IMR-90 (cell line): ENCODE measurements around the gene DRC7. TPM values are rescaled to one million over a fixed set of nuclear protein-coding genes. Genes with fewer than 3 reads are reported as not detected.

ENCODE experiments used
- ATAC-seq: fragments of 200-7000 bp; cut with Tn5 transposase; 2 replicates; pipeline ENCODE4 v1.9.1; 2020; ENCODE audit warnings: low read depth, mild to moderate bottlenecking, moderate library complexity
- BruUV-seq: library from RNA; stranded (reverse); fragments of 400-500 nt; replicated peaks from 2 replicates; lab custom pipeline; 2021; lab: Mats Ljungman, UMichigan
- CTCF ChIA-PET: fragments of 300-600 bp; formaldehyde crosslinking; extraction: SDS; loops from one replicate; lab custom pipeline; 2021; ENCODE audit warnings: antibody characterized with exemption; lab: Yijun Ruan, JAX
- POLR2A ChIA-PET: fragments of 300-600 bp; sonication (Branson Sonifier 250); formaldehyde crosslinking; loops from one replicate; lab custom pipeline; 2022; ENCODE audit warnings: antibody characterized with exemption; ENCODE audit not compliant: unreplicated experiment; lab: Charles Lee
- DNase-seq: peaks from one replicate; pipeline ENCODE4 v3.0.0; 2013
- H2AFZ ChIP-seq: replicated peaks from 2 replicates; pipeline ENCODE3; 2013; ENCODE audit warnings: low read length, mild to moderate bottlenecking; ENCODE audit not compliant: poor library complexity
- H2AK5ac ChIP-seq: 2 replicates; pipeline ENCODE4 v1.6.1; 2013; ENCODE audit warnings: low read depth, low read length, inconsistent platforms
- H2AK9ac ChIP-seq: replicated peaks from 2 replicates; pipeline ENCODE3; 2013; ENCODE audit warnings: mild to moderate bottlenecking, low read depth, low read length, moderate library complexity; ENCODE audit not compliant: poor library complexity
- H2BK120ac ChIP-seq: 2 replicates; pipeline ENCODE4 v1.6.1; 2013; ENCODE audit warnings: low read depth, low read length, inconsistent platforms
- H2BK15ac ChIP-seq: 3 replicates; pipeline ENCODE4 v1.6.1; 2013; ENCODE audit warnings: low read depth, low read length, inconsistent platforms
- H2BK20ac ChIP-seq: 2 replicates; pipeline ENCODE4 v1.6.1; 2013; ENCODE audit warnings: low read depth, mild to moderate bottlenecking, inconsistent platforms, low read length, moderate library complexity
- H2BK5ac ChIP-seq: 2 replicates; pipeline ENCODE4 v1.6.1; 2013; ENCODE audit warnings: mild to moderate bottlenecking, low read depth, low read length, inconsistent platforms; ENCODE audit not compliant: poor library complexity, severe bottlenecking
- H3K14ac ChIP-seq: replicated peaks from 2 replicates; pipeline ENCODE4 v1.6.1; 2013; ENCODE audit warnings: low read depth, low read length, inconsistent platforms
- H3K18ac ChIP-seq: 2 replicates; pipeline ENCODE4 v1.6.1; 2013; ENCODE audit warnings: low read depth, low read length, control low read depth
- H3K23ac ChIP-seq: 2 replicates; pipeline ENCODE4 v1.6.1; 2013; ENCODE audit warnings: low read depth, low read length, inconsistent platforms
- H3K27ac ChIP-seq: 2 replicates; pipeline ENCODE4 v1.5.1; 2013; ENCODE audit warnings: mild to moderate bottlenecking, control low read depth, low read length; ENCODE audit not compliant: insufficient read depth
- H3K27me3 ChIP-seq: 2 replicates; pipeline ENCODE4 v1.6.1; 2013; ENCODE audit warnings: low read length; ENCODE audit not compliant: control insufficient read depth, insufficient read depth
- H3K36me3 ChIP-seq: 2 replicates; pipeline ENCODE4 v1.6.1; 2013; ENCODE audit warnings: low read length, mixed read lengths; ENCODE audit not compliant: control insufficient read depth, insufficient read depth
- H3K4ac ChIP-seq: 2 replicates; pipeline ENCODE4 v1.6.1; 2013; ENCODE audit warnings: low read depth, low read length, inconsistent platforms
- H3K4me1 ChIP-seq: 2 replicates; pipeline ENCODE4 v1.6.1; 2013; ENCODE audit warnings: low read length, mixed read lengths; ENCODE audit not compliant: control insufficient read depth, insufficient read depth
- H3K4me2 ChIP-seq: 2 replicates; pipeline ENCODE4 v1.6.1; 2013; ENCODE audit warnings: low read depth, mild to moderate bottlenecking, control low read depth, low read length, moderate library complexity
- H3K4me3 ChIP-seq: 2 replicates; pipeline ENCODE4 v1.5.1; 2013; ENCODE audit warnings: low read depth, mild to moderate bottlenecking, control low read depth, low read length, moderate library complexity; ENCODE audit not compliant: insufficient read depth
- H3K56ac ChIP-seq: 2 replicates; pipeline ENCODE4 v1.6.1; 2013; ENCODE audit warnings: low read length, inconsistent platforms; ENCODE audit not compliant: insufficient read depth; ENCODE audit errors: extremely low read depth
- H3K79me1 ChIP-seq, 2 experiments: 2 replicates each; pipeline ENCODE4 v1.6.1; 2013; ENCODE audit warnings: low read length in 2 of 2, inconsistent platforms in 1 of 2, low read depth in 1 of 2
- H3K9ac ChIP-seq: 2 replicates; pipeline ENCODE4 v1.6.1; 2013; ENCODE audit warnings: low read depth, low read length, control low read depth
- H3K9me1 ChIP-seq: 2 replicates; pipeline ENCODE4 v1.6.1; 2013; ENCODE audit warnings: low read length, inconsistent platforms; ENCODE audit not compliant: insufficient read depth
- H3K9me3 ChIP-seq: 2 replicates; pipeline ENCODE4 v1.6.1; 2013; ENCODE audit warnings: low read length; ENCODE audit not compliant: control insufficient read depth, insufficient read depth
- H4K20me1 ChIP-seq: 2 replicates; pipeline ENCODE4 v1.6.1; 2013; ENCODE audit warnings: low read length, inconsistent platforms; ENCODE audit not compliant: insufficient read depth
- H4K5ac ChIP-seq: 2 replicates; pipeline ENCODE4 v1.6.1; 2013; ENCODE audit warnings: mild to moderate bottlenecking, low read depth, low read length, control low read depth
- H4K8ac ChIP-seq, 2 experiments: 2 replicates each; pipeline ENCODE4 v1.6.1; 2013; ENCODE audit warnings: low read depth in 2 of 2, low read length in 2 of 2, control low read depth in 1 of 2, inconsistent platforms in 1 of 2
- H4K91ac ChIP-seq: 2 replicates; pipeline ENCODE4 v1.6.1; 2013; ENCODE audit warnings: low read depth, low read length, inconsistent platforms; ENCODE audit not compliant: insufficient read depth
- MXI1 ChIP-seq: IDR thresholded peaks from 2 replicates; pipeline ENCODE4 v1.6.1; 2012; ENCODE audit warnings: low read depth, mild to moderate bottlenecking, low read length, moderate library complexity, borderline replicate concordance
- RCOR1 ChIP-seq: IDR thresholded peaks from 2 replicates; pipeline ENCODE4 v1.6.1; 2012; ENCODE audit warnings: mild to moderate bottlenecking, low read length, improper control_type of control experiment; ENCODE audit not compliant: insufficient replicate concordance
- WGBS, 2 experiments: methylation state at CpG; one replicate each; pipeline versions ENCODE4 v1.1.5 to v1.1.7; 2013; ENCODE audit warnings: missing lambda C conversion rate in 2 of 2; ENCODE audit not compliant: insufficient read length in 1 of 2; ENCODE audit errors: extremely low coverage in 2 of 2; 5-methylcytosine and 5-hydroxymethylcytosine counted together
- dilution Hi-C: fragments of 300-500 bp; cut with HindIII; formaldehyde crosslinking; loops from one replicate; pipeline ENCODE4 v1.14.3; 2018; ENCODE audit warnings: low sequenced_read_pairs; ENCODE audit not compliant: unreplicated experiment
- in situ Hi-C: fragments of 300-500 bp; cut with MboI; formaldehyde crosslinking; loops from 3 replicates; pipeline ENCODE4 v1.14.3; 2019; ENCODE audit warnings: low sequenced_read_pairs, inconsistent platforms, mixed read lengths
- intact Hi-C: fragments of 100-400 bp; cut with micrococcal nuclease; formaldehyde crosslinking; loops from 2 replicates; pipeline ENCODE4 v1.10.0; 2022
- polyA plus RNA-seq, 3 experiments: library from polyadenylated mRNA; depleted of rRNA; stranded (reverse); fragments of >200 nt; gene quantifications; 2 replicates each; pipeline ENCODE4 v1.2.3, GENCODE V29; 2012; ENCODE audit warnings: low replicate concordance in 1 of 3
- total RNA-seq: library from RNA; depleted of rRNA; stranded (reverse); fragments of >200 nt; gene quantifications from 2 replicates; pipeline ENCODE4 v1.2.3, GENCODE V29; 2012

The DRC7 gene
- total and polyA plus RNA-seq, 2 of the 4 experiments (the other 2 are of a cell fraction) = not detected

- no peaks in the 10 kb centered on the region for H3K27me3 ChIP-seq
- no peak overlapping the region for H4K8ac ChIP-seq
- no peak overlapping the region for H4K5ac ChIP-seq
- no peak overlapping the region for H2AFZ ChIP-seq
- H4K91ac ChIP-seq = no peak overlapping the region
- H3K9ac ChIP-seq = no peak overlapping the region
- in situ Hi-C loops = loop anchor here (10.0 kb wide), 2 partner anchors 113 to 253 kb away; partner anchors contain the start of genes USB1 and ZNF319
- H3K4ac ChIP-seq = no peak overlapping the region
- no peak overlapping the region for H3K18ac ChIP-seq
- WGBS, 2 experiments = 88% methylated on average over 15 of the region's 26 CpGs; no CpG with 5 or more reads in 1 of the 2 experiments
- no peak overlapping the region for H2BK15ac ChIP-seq
- H3K23ac ChIP-seq = no peak overlapping the region
- dilution Hi-C loops = no loop called here
- H2BK20ac ChIP-seq = no peak overlapping the region
- BruUV-seq = no TSS peak
- H3K14ac ChIP-seq = no peak overlapping the region; the same call in 1 of the 2 replicates
- H2BK120ac ChIP-seq = no peak overlapping the region
- no peaks in the 10 kb centered on the region for H3K4me1 ChIP-seq
- POLR2A ChIA-PET = no interaction called here
- no peaks in the 10 kb centered on the region for H3K79me1 ChIP-seq
- H2AK9ac ChIP-seq = peak overlapping the region; percentile 49
- peaks cover 30% of the 10 kb centered on the region for H3K36me3 ChIP-seq
- H3K4me2 ChIP-seq = no peak overlapping the region
- H3K9me3 ChIP-seq = no peaks in the 10 kb centered on the region
- CTCF ChIA-PET = no interaction called here
- TF ChIP-seq MXI1 = no peak
- no peak for TF ChIP-seq RCOR1
- H3K9me1 ChIP-seq = no peaks in the 10 kb centered on the region
- no peaks in the 10 kb centered on the region for H4K20me1 ChIP-seq
- no peak overlapping the region for H3K56ac ChIP-seq
- DNase-seq (no peak), ATAC-seq (no peak)
- H2BK5ac ChIP-seq = no peak overlapping the region
- H3K27ac ChIP-seq = no peak overlapping the region
- H3K4me3 ChIP-seq = no peak overlapping the region
- H2AK5ac ChIP-seq = no peak overlapping the region
- intact Hi-C loops = no loop called here
Measured at GRCh38 chr16:57751539-57752202, 57.1 kb downstream of the DRC7 start.
